HG02970 (cell line): ENCODE measurements around the gene ATG9B.
"Not testable (repeated sequence)": the region's sequence is repeated elsewhere in the genome, so short reads cannot be mapped to it uniquely, and the experiment has no call there.

Experiments used
- ATAC-seq: cut with Tn5 transposase; IDR thresholded peaks from one replicate; pipeline ENCODE4 v1.9.1; 2021; ENCODE audit warnings: mild to moderate bottlenecking, moderate library complexity, moderate number of reproducible peaks; ENCODE audit not compliant: unreplicated experiment, low FRiP score

ATG9B gene

DNA sequence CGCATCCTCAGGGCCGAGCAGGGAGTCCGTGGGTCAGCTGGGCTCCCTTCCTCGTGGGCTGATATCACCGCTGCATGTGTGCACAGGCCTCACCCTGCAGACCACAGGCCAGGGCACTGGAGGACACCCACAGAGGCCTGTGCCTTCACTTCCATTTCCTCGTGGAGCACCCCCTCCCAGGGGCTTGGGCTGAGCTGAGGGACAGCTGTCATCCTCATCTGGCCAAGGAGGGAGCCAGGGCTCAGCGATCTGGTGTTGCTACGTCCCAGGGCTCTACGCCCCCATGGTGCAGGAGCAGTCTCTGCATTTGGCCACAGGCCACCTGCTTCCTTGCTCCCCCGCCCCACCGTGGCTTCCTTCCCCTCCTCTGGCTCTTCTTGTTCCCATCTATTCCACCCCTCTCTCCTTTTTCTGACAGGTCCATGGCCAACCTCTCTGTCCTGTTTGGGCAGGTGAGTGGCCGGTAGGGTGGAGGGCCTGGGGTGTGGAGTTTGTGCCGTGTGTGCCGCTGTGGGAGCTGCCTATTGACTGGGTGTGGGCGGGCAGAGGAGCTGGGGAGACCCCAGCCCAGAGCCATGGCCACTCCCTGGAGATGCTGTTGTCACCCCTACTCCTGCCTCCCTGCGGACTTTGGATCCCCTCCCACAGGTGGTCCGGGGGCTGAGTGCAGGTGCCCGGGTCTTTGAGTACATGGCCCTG lies 15.7 kb upstream of the ATG9B start:
- ATAC-seq = no peak

DNA sequence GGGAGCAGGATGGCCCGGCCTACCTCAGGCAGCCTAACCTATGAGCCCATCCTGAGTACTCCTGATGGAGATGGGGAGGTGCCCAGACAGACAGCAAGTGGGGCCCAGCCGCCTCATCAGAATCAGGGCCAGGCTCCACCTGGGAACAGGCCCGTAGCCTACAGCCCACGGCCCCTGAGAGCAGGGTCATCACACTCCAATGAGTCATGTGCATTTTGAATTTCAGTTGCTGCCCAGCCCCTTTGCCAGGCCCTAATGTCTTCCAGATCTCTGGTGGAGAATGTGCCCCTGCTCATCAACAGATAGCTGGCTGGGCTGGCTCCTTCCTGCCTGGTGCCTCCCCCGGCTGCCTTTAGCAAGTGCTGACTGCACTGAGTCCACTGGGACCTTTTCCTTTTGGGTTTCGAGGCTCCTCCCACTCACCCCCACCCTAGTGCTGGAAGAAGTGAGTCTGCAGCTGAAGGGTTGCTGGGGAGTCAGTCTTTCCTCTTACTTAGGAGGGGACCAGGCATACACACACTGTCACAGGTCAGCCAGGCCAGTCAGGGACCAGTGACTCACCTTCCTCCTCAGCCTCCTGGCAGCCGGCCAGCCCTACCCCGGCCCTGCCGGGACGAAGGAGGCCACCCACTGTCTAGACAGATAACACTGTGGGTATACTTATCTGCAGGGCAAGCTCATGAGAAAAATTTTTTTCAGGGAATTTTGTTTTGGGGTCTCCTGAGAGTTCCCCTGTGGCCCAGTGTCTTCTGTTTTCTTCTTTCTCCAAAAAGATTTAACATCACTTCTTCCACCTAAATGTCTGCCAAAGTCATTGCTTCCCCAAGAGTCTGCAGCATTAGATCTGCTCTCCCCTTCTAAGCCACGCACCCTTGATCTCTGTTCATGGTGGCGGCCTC lies 14.9 kb upstream of the ATG9B start:
- no peak for ATAC-seq

DNA sequence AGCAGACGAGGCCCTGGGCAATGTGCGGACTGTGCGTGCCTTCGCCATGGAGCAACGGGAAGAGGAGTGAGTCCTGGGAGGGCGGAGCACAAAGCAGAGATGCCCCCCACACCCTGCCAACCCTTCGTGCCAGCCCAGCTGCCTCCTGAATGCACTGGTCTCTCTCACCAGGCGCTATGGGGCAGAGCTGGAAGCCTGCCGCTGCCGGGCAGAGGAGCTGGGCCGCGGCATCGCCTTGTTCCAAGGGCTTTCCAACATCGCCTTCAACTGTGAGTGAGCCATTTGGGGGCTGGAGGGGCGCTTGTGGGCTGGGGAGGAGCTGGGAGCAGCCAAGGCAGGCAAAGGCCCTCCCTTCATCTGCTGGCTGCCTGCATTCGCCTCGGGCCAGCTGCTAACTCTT lies 11.6 kb upstream of the ATG9B start:
- ATAC-seq = no peak

GRCh38 chr7:151035026-151035717 lies 10.9 kb upstream of the ATG9B start:
- no peak for ATAC-seq

- no peak for ATAC-seq
These were observed 10.2 kb upstream of the ATG9B start for GRCh38 chr7:151034312-151035025.

DNA sequence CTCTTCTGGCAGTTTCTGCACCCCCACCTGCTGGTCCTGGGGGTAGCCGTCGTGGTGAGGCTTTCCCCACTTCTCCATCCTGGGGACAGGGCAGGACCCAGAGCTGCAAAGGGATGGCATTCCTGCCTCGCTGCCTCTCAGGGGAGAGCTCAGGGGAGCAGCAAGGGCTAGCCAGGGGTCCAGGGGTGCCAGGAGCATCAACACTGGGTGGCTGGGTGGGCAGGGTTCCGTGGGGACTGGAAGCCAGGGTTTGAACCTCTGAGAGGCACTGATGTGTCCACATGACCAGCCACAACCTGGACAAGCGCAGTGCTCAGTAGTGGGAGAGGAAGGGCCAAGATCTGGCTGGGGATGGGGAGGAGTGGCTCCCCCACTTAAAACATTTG lies 9.6 kb upstream of the ATG9B start:
- ATAC-seq = no peak

- ATAC-seq = no peak
These were observed 8.9 kb upstream of the ATG9B start for GRCh38 chr7:151032936-151033863.

GRCh38 chr7:151031011-151031410 lies 6.7 kb upstream of the ATG9B start:
- ATAC-seq = no peak

GRCh38 chr7:151028948-151029501 lies 4.7 kb upstream of the ATG9B start:
- ATAC-seq = no peak

DNA sequence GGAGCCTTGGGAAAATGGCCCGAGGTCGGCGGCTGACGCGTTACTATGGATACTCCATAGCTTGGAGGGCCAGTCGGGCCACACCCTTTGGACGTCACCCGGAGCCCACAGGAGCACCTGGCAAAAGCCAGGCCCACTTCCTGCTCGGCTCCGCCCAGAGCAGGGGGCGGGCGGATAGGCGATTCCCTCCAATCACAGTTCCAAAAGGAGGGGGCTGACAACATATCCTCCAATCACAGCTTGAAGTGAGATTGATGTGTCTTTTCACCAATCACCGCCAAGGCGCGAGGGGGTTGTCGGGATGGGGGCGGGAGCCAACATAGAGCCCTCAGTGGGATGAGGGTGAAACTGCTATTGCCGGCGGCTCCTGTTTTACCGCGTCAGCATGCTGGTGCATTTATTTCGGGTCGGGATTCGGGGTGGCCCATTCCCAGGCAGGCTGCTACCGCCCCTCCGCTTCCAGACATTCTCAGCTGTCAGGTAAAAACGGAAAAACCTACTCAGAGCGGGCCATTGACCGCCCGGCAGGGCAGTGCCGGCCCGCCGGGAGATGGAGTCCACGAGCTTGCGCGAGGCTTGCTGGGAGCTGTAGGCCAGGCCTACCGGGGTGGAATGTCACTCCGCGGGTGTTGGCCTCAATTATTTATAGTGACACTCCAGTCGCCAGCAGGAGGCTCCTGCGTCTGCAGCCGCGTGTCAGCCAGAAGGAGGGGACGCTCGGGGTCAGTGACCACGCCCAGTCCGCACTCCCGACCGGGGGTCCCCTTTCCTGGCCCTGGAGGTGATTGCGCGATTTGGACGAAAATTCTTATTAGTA lies 4.0 kb upstream of the ATG9B start, which contains the start of gene ABCB8:
Gene ABCB8 (plus strand): TSS at position 320 of the 817 bp plus-strand sequence. CDS start 66 bp downstream, at position 386.
- peak; percentile 97 for ATAC-seq

- ATAC-seq = not testable (repeated sequence)
These were observed 3.4 kb upstream of the ATG9B start for GRCh38 chr7:151027728-151028130.

DNA sequence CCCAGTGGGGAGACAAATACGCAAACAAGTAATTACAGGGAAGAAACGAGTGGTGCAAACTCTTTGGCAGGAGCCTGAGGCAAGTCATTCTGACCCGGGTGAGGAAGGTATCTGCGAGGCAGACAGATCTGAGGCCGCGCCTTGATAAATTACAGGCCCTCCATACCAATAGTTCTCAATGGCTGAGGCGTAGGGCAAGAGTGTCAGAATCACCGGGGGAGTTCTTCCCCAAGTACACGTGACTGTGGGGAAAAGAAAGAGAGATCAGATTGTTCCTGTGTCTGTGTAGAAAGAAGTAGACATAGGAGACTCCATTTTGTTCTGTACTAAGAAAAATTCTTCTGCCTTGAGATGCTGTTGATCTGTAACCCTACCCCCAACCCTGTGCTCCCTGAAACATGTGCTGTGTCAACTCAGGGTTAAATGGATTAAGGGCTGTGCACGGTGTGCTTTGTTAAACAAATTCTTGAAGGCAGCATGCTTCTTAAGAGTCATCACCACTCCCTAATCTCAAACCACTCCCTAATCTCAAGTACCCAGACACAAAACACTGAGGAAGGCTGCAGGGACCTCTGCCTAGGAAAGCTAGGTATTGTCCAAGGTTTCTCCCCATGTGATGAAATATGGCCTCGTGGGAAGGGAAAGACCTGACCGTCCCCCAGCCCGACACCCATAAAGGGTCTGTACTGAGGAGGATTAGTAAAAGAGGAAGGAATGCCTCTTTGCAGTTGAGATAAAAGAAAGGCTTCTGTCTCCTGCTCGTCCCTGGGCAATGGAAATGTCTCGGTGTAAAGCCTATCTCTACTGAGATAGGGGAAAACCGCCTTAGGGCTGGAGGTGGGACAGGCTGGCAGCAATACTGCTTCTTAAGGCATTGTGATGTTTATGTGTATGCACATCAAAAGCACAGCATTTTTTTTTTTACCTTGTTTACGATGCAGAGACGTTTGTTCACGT lies 2.8 kb upstream of the ATG9B start:
- ATAC-seq = not testable (repeated sequence)

- no peak for ATAC-seq
These were observed 1.8 kb upstream of the ATG9B start for GRCh38 chr7:151025924-151026671.

DNA sequence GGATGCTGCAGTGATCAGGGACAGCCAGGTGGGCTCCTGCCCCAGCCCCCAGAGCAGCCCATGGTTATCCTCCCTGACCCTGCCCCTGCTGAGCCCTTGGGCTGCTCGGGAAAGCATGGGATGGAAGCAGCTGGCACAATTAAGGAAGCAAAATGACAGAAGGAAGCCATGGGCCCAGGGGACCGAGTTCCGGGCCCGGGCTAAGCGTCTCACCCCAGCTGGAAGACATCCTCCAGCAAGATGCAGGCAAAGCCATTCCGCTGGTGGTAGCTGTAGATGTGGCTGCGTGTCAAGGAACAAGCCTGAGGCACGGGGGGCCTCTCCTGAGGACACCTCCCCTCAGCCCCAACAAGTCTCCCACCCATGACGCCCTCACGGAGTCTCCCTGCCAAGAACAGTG lies 1.1 kb downstream of the ATG9B start:
- no peak for ATAC-seq

- ATAC-seq = no peak
These were observed 4.1 kb downstream of the ATG9B start for GRCh38 chr7:151020231-151020630.

DNA sequence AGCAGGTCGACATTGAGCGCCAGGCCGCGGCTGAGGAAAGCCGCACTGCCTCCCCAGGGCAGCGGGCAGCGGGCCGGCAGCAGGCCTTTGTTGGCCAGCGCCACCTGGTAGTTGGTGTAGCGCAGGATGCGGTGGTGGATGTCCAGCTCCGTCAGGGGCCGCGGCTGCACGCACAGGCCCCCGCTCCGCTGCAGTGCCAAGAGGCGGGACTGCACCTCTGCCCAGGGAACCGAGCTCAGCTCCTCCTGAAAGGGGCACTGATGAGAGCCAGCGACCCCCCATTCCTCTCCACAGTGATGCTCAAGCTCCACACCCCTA lies 5.2 kb downstream of the ATG9B start:
- no peak for ATAC-seq
